K562 (cell line): ENCODE data around the gene TENM4.

Source experiments
- CHD4 ChIP-seq: fragments of 200-600 bp; sonication (generic); IDR thresholded peaks from 3 replicates; pipeline ENCODE4 v1.6.1; 2012; ENCODE audit warnings: low read depth, mild to moderate bottlenecking, mixed read lengths, low read length, inconsistent platforms; ENCODE audit not compliant: insufficient read depth, insufficient replicate concordance, poor library complexity, severe bottlenecking
- HDAC8 ChIP-seq: fragments of 450-650 bp; IDR thresholded peaks from 2 replicates; pipeline ENCODE4 v1.6.1; 2016; ENCODE audit warnings: mild to moderate bottlenecking, missing genetic modification characterization, moderate library complexity, missing compliant biosample characterization

DNA sequence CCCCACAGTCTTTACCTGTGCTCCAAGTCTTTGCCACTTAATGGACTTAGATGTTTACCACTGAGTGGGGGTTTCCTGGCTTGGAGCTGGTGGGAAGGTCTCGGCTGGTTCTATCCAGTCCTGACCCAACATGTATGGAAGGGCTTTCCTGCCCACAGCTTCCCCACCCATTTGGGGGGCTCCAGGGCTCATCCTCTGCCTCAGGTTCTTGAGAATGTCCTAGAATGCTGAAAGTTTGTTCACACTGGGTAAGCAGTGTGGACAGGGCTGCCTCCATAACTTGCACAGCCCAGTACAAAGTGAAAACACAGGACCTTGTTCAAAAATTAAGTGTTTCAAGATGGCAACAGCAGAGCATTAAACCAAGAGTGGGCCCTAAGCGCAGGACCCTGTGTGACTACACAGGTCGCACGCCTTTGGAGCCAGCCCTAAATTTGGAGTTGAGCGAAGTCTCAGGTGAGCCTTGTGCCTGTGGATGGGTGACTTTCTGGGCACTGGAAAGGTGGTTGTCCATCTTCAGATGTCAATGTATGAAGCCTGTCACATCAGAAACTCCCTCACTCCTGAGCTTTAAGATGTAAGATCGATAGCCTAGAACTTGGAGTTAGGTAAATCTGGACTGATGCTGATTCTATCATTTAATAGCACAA lies 793.4 kb downstream of the TENM4 start:
- TF ChIP-seq CHD4 = no peak
- no peak for TF ChIP-seq HDAC8 (tag)
